GM19240 (cell line): ENCODE results near the gene SPATA31E1.
"Not testable (repeated sequence)": the region's sequence is repeated elsewhere in the genome, so short reads cannot be mapped to it uniquely, and the experiment has no call there.

Experiments used
- DNase-seq: peaks from one replicate; pipeline ENCODE4 v3.0.0; 2011; ENCODE audit warnings: low spot score; ENCODE audit not compliant: insufficient read length

Gene SPATA31E1

DNA sequence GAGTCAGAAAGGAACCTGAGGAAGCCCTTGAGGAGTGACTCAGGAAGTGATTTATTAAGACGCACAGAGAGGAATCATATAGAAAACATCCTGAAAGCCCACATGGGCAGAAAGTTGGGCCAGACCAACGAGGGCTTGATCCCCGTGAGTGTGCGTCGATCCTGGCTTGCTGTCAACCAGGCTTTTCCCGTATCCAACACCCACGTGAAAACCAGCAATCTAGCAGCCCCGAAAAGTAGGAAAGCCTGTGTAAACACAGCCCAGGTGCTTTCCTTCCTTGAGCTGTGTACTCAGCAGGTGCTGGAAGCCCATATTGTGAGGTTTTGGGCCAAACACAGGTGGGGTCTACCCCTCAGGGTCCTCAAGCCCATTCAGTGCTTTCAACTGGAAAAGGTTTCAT lies 38.9 kb downstream of the SPATA31E1 start:
- not testable (repeated sequence) for DNase-seq

DNA sequence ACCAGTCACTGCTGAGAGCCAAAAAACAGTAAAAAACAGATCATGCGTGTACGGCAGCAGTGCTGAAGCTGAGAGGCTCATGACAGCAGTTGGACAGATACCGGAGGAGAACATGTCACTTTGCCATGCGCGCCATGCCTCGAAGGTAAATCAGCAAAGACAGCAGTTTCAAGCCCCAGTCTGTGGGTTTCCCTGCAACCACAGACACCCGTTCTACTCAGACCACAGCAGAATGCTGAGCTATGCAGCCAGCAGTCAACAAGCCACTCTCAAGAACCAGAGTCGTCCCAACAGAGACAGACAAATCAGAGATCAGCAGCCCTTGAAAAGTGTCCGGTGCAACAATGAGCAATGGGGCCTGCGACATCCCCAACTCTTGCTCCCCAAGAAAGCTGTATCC lies 40.3 kb downstream of the SPATA31E1 start:
- not testable (repeated sequence) for DNase-seq

- not testable (repeated sequence) for DNase-seq
These were observed 42.2 kb downstream of the SPATA31E1 start for GRCh38 chr9:87924851-87925250.

DNA sequence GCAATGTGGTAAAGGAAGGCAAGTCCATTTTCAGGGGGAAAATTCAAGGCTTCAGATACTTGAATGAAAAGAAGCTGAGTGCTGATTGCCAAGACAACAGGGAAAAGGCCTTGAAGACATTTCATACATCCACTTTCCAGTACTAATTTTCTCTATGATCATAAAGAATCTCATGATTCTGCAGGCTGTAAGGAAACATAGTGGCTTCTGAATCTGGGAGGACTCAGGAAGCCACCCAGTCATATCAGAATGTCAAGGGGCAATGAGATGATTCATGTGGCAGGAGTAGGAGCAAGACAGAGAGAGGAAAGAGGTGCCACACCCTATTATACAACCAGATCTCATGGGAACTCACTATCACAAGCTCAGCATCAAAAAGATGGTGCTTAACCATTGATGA lies 46.5 kb downstream of the SPATA31E1 start:
- not testable (repeated sequence) for DNase-seq

DNA sequence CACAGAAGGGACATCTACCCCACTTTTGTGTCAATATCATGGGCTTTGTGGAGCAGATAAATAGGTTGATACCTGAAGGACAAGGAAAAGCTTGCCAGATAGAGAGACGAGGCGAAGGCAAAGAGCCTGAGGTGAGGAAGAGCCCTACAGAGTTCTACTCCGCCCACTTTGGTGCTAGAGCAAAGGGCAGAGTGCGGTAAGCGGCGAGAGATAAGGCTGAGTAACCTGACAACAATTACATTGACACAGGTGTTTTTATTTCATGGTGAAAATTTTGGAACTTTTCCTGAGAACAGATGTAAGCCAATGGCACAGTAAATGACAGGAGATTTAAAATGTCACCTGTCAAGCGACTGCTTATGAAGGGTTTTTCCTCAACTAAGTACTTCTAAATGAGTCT lies 51.8 kb downstream of the SPATA31E1 start:
- not testable (repeated sequence) for DNase-seq

- DNase-seq = not testable (repeated sequence)
These were observed 54.7 kb downstream of the SPATA31E1 start for GRCh38 chr9:87937352-87937751.

DNA sequence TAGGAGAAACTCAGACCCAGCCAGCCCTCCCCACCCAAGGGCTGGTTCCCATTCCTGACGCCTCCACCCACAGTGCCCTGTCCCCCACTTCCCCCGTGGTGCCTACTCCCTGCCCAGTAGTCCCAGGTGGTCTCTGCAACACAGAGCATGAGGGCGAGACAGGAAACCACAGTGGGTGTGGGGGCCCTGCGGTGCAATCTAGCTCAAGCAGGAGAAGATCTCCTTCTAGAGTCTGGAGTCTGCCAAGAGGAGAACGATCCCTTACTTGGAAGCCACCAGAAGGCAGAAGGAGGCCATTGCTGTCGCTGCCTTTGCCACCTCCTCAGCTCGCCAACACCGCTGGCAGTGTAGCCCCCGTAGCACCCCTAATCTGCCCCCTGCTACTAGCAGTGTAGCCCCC lies 55.2 kb downstream of the SPATA31E1 start:
- not testable (repeated sequence) for DNase-seq

DNA sequence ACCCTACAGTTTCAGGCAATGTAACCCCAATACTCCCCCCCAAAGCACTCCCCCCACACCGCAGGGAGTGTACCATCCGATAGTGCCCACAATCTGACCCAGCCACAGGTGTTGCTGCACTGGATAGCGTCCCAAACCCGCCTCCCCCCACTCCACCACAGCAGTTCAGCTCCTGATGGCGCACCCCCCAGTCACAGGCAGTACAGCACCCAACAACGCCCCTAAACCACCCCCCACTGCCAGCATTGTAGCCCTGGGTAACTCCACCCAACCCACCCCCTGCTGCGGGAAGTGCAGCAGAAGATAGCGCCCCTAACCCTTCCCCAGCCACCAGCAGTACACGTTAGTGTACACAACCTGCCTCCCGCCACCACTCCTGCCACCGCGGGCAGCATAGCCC lies 55.7 kb downstream of the SPATA31E1 start:
- DNase-seq = not testable (repeated sequence)
